ENCODE data around the gene MS4A12.
"Not testable (repeated sequence)": the region's sequence is repeated elsewhere in the genome, so short reads cannot be mapped to it uniquely, and the experiment has no call there.

The MS4A12 gene

DNA sequence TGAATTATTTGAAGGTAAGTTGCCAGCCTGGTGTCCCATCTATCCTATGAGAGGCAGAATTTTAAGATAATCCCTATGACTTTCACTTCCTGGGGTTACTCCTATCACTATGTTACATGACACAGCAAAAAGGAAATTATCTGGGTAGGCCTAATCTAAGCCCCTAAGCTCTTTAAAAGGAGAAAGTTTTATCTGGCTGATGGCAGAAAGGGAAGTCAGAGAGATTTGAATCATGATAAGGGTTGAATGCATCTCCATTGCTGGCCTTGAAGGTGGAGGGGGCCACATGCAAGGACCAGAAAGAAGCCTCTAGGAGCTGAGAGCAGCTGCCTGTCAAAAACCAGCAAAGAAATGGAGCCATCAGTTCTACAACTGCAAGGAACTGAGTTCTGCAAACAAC, 46.0 kb downstream of the MS4A12 start:
- H4K20me1 ChIP-seq (ENCODE audit: control insufficient read depth, insufficient read depth, low read depth, low read length); H3K79me2 ChIP-seq (ENCODE audit: control insufficient read depth, low read length); H3K27ac ChIP-seq (ENCODE audit: low read depth, low read length); H3F3A ChIP-seq (ENCODE audit: control insufficient read depth, insufficient read depth); H3K4me1 ChIP-seq (ENCODE audit: control insufficient read depth, low read length); H3K36me3 ChIP-seq (ENCODE audit: control insufficient read depth, low read length); H3K4me3 ChIP-seq (ENCODE audit: low read length); H3K9me3 ChIP-seq (ENCODE audit: control insufficient read depth, insufficient read depth, low read length); H3K4me2 ChIP-seq (ENCODE audit: low read length); H3K9me2 ChIP-seq (replicated peaks; ENCODE audit: control insufficient read depth, low read length); H3K27me3 ChIP-seq (ENCODE audit: control insufficient read depth, low read length): not testable (repeated sequence)

DNA sequence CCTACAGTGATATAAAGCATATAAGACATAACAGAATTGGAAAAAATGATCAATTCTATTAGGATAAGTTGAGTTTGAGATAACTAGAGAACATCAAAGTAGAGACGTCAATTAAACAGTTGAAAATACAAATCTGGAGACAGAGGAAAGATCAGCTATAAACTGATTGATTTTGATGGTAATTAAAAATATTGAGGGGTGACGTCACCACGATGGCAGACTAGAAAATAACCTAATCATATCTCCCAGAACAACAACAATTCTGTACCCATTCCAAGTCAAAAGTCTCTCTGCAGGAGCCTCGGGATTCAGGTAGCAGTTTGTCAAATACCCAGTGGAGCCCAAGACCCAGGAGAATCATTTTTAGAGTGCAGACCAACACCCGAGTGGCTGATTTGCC, 51.5 kb downstream of the MS4A12 start:
- no peak overlapping the region for H3K27ac ChIP-seq (ENCODE audit: low read depth, low read length)
- H3K9me2 ChIP-seq (replicated peaks; ENCODE audit: control insufficient read depth, low read length): no peaks in the 10 kb centered on the region
- no peaks in the 10 kb centered on the region; the same call in 1 of the 2 replicates for H3K9me3 ChIP-seq (ENCODE audit: control insufficient read depth, insufficient read depth, low read length)

More for the DNA sequence above, 51.5 kb downstream of the MS4A12 start:
- Histone ChIP-seq H3K4me1 (ENCODE audit: control insufficient read depth, low read length) (no peaks in the 10 kb centered on the region), H3K27me3 (ENCODE audit: control insufficient read depth, low read length) (no peaks in the 10 kb centered on the region), H3K36me3 (ENCODE audit: control insufficient read depth, low read length) (no peaks in the 10 kb centered on the region), H4K20me1 (ENCODE audit: control insufficient read depth, insufficient read depth, low read depth, low read length) (no peaks in the 10 kb centered on the region), H3K79me2 (ENCODE audit: control insufficient read depth, low read length) (no peaks in the 10 kb centered on the region), H3K4me2 (ENCODE audit: low read length) (no peak overlapping the region), H3K4me3 (ENCODE audit: low read length) (no peak overlapping the region), H3F3A (ENCODE audit: control insufficient read depth, insufficient read depth) (no peaks in the 10 kb centered on the region)
- TF ChIP-seq, protein P1, sequence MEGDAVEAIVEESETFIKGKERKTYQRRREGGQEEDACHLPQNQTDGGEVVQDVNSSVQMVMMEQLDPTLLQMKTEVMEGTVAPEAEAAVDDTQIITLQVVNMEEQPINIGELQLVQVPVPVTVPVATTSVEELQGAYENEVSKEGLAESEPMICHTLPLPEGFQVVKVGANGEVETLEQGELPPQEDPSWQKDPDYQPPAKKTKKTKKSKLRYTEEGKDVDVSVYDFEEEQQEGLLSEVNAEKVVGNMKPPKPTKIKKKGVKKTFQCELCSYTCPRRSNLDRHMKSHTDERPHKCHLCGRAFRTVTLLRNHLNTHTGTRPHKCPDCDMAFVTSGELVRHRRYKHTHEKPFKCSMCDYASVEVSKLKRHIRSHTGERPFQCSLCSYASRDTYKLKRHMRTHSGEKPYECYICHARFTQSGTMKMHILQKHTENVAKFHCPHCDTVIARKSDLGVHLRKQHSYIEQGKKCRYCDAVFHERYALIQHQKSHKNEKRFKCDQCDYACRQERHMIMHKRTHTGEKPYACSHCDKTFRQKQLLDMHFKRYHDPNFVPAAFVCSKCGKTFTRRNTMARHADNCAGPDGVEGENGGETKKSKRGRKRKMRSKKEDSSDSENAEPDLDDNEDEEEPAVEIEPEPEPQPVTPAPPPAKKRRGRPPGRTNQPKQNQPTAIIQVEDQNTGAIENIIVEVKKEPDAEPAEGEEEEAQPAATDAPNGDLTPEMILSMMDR (IDR thresholded peaks at IDR 0.05; ENCODE audit: low read depth, low read length, poor library complexity, severe bottlenecking): no peak
- TF ChIP-seq EZH2phosphoT487 (IDR thresholded peaks at IDR 0.05; ENCODE audit: borderline replicate concordance, low read length): no peak

Measured in DOHH2 (cell line).